ENCODE results near the gene TDRD15. TPM values are rescaled to one million over a fixed set of nuclear protein-coding genes. Genes with fewer than 3 reads are reported as not detected.

The TDRD15 gene
- total RNA-seq (2016; rRNA removed; fragmentation: Illumina TruSeq; extraction: Trizol) (0.28 and 0.29 TPM in 2 replicates), polyA plus RNA-seq (2011; rRNA removed) (0.07 and 0.12 TPM in 2 replicates), polyA minus RNA-seq (2011; rRNA and poly(A)+ RNA removed; ENCODE audit: low replicate concordance) (0.22 TPM in 1 of 2 replicates, not detected in the other), Bru-seq, nascent RNA (percentile 30 among the genes with signal in this experiment), BruChase-seq, experiment 1, labeled RNA remaining after a 6-hour chase (percentile 57 among the genes with signal in this experiment), BruChase-seq, experiment 2, labeled RNA remaining after a 2-hour chase (percentile 62 among the genes with signal in this experiment)
- total RNA-seq (2016; cell fraction: cytosol; rRNA removed; fragmentation: Illumina TruSeq; extraction: Trizol; ENCODE audit: low read depth) = not detected in 2 replicates
- 0.24 and 0.30 TPM in 2 replicates for total RNA-seq (2016; cell fraction: insoluble cytoplasmic fraction; rRNA removed; fragmentation: Illumina TruSeq; extraction: Trizol)
- 0.03 and 0.09 TPM in 2 replicates for total RNA-seq (2016; cell fraction: membrane; rRNA removed; fragmentation: Illumina TruSeq; extraction: Trizol)
- 1.7 TPM in 2 replicates for total RNA-seq (2016; cell fraction: nucleus; rRNA removed; fragmentation: Illumina TruSeq; extraction: Trizol)
- polyA plus RNA-seq (2011; cell fraction: cytosol; rRNA removed) = 0.01 and 0.03 TPM in 2 replicates
- 0.14 and 0.29 TPM in 2 replicates for polyA plus RNA-seq (2011; cell fraction: nucleus; rRNA removed)
- 0.08 and 0.23 TPM in 2 replicates for polyA plus RNA-seq (2012)
- not detected in 2 replicates for polyA plus RNA-seq (2016; cell fraction: cytosol; fragmentation: Illumina TruSeq; extraction: Trizol; ENCODE audit: low read depth)
- 0.23 TPM in 2 replicates for polyA plus RNA-seq (2016; cell fraction: insoluble cytoplasmic fraction; fragmentation: Illumina TruSeq; extraction: Trizol; ENCODE audit: low read depth)
- polyA plus RNA-seq (2016; cell fraction: membrane; fragmentation: Illumina TruSeq; extraction: Trizol; ENCODE audit: low read depth) = not detected in 2 replicates
- polyA plus RNA-seq (2016; cell fraction: nucleus; fragmentation: Illumina TruSeq; extraction: Trizol; ENCODE audit: insufficient read depth, low read depth) = 0.61 and 0.62 TPM in 2 replicates
- 0.20 TPM in 1 of 2 replicates, not detected in the other for polyA minus RNA-seq (2011; cell fraction: cytosol; rRNA and poly(A)+ RNA removed)
- 7.6 and 9.0 TPM in 2 replicates for polyA minus RNA-seq (2011; cell fraction: nucleus; rRNA and poly(A)+ RNA removed)
- long read RNA-seq, experiment 1 = 0 reads
- long read RNA-seq, experiment 2 = 0 reads

- in situ Hi-C loops (cut with HindIII; ENCODE audit: extremely low pct_ligation_motif_present, low pct_unique_long_range_greater_than_20kb) (no loop called here), intact Hi-C loops (cut with micrococcal nuclease; ENCODE audit: unreplicated experiment) (no loop called here)
- Histone ChIP-seq H4K20me1 (ENCODE audit: insufficient read depth, low read length) (no peaks in the 10 kb centered on the region), H3K4me1 (ENCODE audit: insufficient read depth, low read length) (peaks cover 11% of the 10 kb centered on the region), H3K9me3 (ENCODE audit: low read length) (no peaks in the 10 kb centered on the region), H3K36me3 (replicated peaks in 1 of 2; ENCODE audit: control insufficient read depth in 1 of 2, insufficient read depth in 2 of 2, low read length in 2 of 2) (no peaks in the 10 kb centered on the region), H3K4me3 (replicated peaks in 1 of 3; ENCODE audit: insufficient read depth in 1 of 3, low read depth in 2 of 3, low read length in 3 of 3) (no peak within 1 kb of the TSS), H3K27me3 (ENCODE audit: control insufficient read depth in 1 of 2, insufficient read depth in 2 of 2, low read length in 2 of 2) (no peaks in the 10 kb centered on the region), H2AFZ (ENCODE audit: low read length) (no peak within 1 kb of the TSS), H3K79me2 (ENCODE audit: insufficient read depth, low read length) (no peaks in the 10 kb centered on the region), H3K27ac (ENCODE audit: extremely low read length, insufficient read depth, low read length) (no peak within 1 kb of the TSS), H3K9ac (ENCODE audit: insufficient read depth, low read depth, low read length) (no peak within 1 kb of the TSS), H3K4me2 (ENCODE audit: low read depth, low read length) (no peak within 1 kb of the TSS)
- ATAC-seq (peak; percentile 41), FAIRE-seq (no peak), DNase-seq (ENCODE audit: low spot score) (no peak)
- no TSS peak for BruUV-seq (replicated peaks)
- WGBS (ENCODE audit: low lambda C conversion rate) = 83% methylated on average over 27 of the region's 27 CpGs
- ChIA-PET CTCF (ENCODE audit: low intra/inter-chr PET ratio, low total read pairs) (no interaction called here), POLR2A (interaction anchor here (0.9 to 1.3 kb wide), 2 partner anchors 81 to 124 kb away, joined by 3 read pairs; no protein-coding TSS in a partner anchor)
- TF ChIP-seq ZMYM4 (CRISPR knock-in tag; IDR thresholded peaks at IDR 0.05) (no peak), ARID4A (CRISPR knock-in tag; IDR thresholded peaks at IDR 0.05; ENCODE audit: borderline replicate concordance) (no peak), ZNF549 (CRISPR knock-in tag; IDR thresholded peaks at IDR 0.05) (no peak), ZNF646 (CRISPR knock-in tag; IDR thresholded peaks at IDR 0.05) (peak; percentile 10; the same call in 1 of the 2 replicates)
Measured at GRCh38 chr2:21123473-21124393, at the start of gene TDRD15. Gene TDRD15 (plus strand): TSS chr2:21123968. CDS start chr2:21137468, 13,500 bp downstream.

Measured in HepG2 (cell line).